Right lobe of liver (tissue), 6 donors: ENCODE data around the gene TYW5. TPM values are rescaled to one million over a fixed set of nuclear protein-coding genes. Genes with fewer than 3 reads are reported as not detected.

Source experiments
- ATAC-seq, 4 donors: fragments of 200-7000 bp; cut with Tn5 transposase; one replicate each; pipeline ENCODE4 v1.9.1; 2020; ENCODE audit warnings: mild to moderate bottlenecking in 4 of 4, moderate library complexity in 4 of 4
- DNase-seq, 3 donors: peaks; one replicate each; pipeline ENCODE4 v3.0.0-alpha.2; 2020
- H3K27ac ChIP-seq, 3 donors: fragments of 200-600 bp; one replicate each; pipeline ENCODE4 v1.8.0; 2022
- H3K27me3 ChIP-seq, 2 donors: fragments of 200-600 bp; one replicate each; pipeline ENCODE4 v1.8.0; 2022
- H3K36me3 ChIP-seq, 4 donors: fragments of 200-600 bp; sonication (generic) in 1 of 4; one replicate each; pipeline versions ENCODE4 v1.5.1 to v1.8.0; 2017 to 2022; ENCODE audit warnings: control low read depth in 1 of 4
- H3K4me1 ChIP-seq, 4 donors: fragments of 200-600 bp; sonication (generic) in 1 of 4; one replicate each; pipeline versions ENCODE4 v1.5.1 to v1.8.0; 2017 to 2022; ENCODE audit warnings: control low read depth in 1 of 4
- H3K4me3 ChIP-seq, 3 donors: fragments of 200-600 bp; one replicate each; pipeline ENCODE4 v1.8.0; 2022
- H3K9me3 ChIP-seq, 4 donors: fragments of 200-600 bp; sonication (generic) in 1 of 4; one replicate each; pipeline versions ENCODE4 v1.5.1 to v1.8.0; 2017 to 2022; ENCODE audit warnings: control low read depth in 1 of 4
- CTCF ChIP-seq, 4 donors: fragments of 200-600 bp in 3 of 4; fragments of 450-650 bp in 1 of 4; IDR thresholded peaks; one replicate each; pipeline versions ENCODE4 v1.5.1 to v1.8.0; 2016 to 2022; ENCODE audit warnings: antibody characterized with exemption in 4 of 4, mild to moderate bottlenecking in 2 of 4
- POLR2A ChIP-seq: fragments of 450-650 bp; IDR thresholded peaks from one replicate; pipeline ENCODE4 v1.6.1; 2017; ENCODE audit warnings: antibody characterized with exemption, mild to moderate bottlenecking
- WGBS: methylation state at CpG from one replicate; pipeline ENCODE4 v1.1.6; 2018; ENCODE audit warnings: low coverage, low lambda C conversion rate; ENCODE audit not compliant: insufficient coverage; ENCODE audit errors: missing lambda C conversion rate; 5-methylcytosine and 5-hydroxymethylcytosine counted together
- intact Hi-C, 2 donors: fragments of 100-400 bp; cut with DNase I; formaldehyde crosslinking; loops; one replicate each; pipeline versions ENCODE4 v1.11.2 to v1.14.1; 2022
- total RNA-seq, 6 experiments: library from RNA; depleted of rRNA in 2 of 6; stranded (reverse); fragments of >200 nt in 2 of 6; fragmentation: NEBNext Ultra II Directional in 3 of 6; extraction: Animal tissue kit (Norgen Biotek cat#: 25700) in 3 of 6; gene quantifications; one replicate each; pipeline versions ENCODE4 v1.1.0 to v1.2.4, GENCODE V29; 2016 to 2023
- donor health status: DM: no; HTN: yes; CAD: no.
- donor health status: DM: no; HTN: no; CAD: no.
- donor health status: DM: no; HTN: no; CAD: no.
- donor health status: DM: no; HTN: yes; CAD: no.
- donor health status: DM: no; HTN: yes; CAD: no.

The TYW5 gene
- total RNA-seq, 6 experiments from 2014 or later: 4.1 to 6.4 (median 4.8) TPM

- H3K4me1 ChIP-seq: no peaks in the 10 kb centered on the region
- H3K4me3 ChIP-seq: no peak overlapping the region
- no peaks in the 10 kb centered on the region for H3K27me3 ChIP-seq
- intact Hi-C loops: no loop called here
- no peaks in the 10 kb centered on the region for H3K9me3 ChIP-seq
- no peak for TF ChIP-seq CTCF (IDR thresholded peaks at IDR 0.05)
- no peak for TF ChIP-seq POLR2A
- DNase-seq (no peak), ATAC-seq (peak; percentile 21 to 78 (median 54))
- H3K27ac ChIP-seq: no peak overlapping the region
- 63% methylated on average over 4 of the region's 4 CpGs for WGBS
- H3K36me3 ChIP-seq: no peaks in the 10 kb centered on the region
Measured at GRCh38 chr2:199902486-199903110, 52.7 kb downstream of the TYW5 start.

GRCh38 chr2:199901942-199902341 lies 53.3 kb downstream of the TYW5 start:
- ATAC-seq: no peak
- Histone ChIP-seq H3K27me3 (no peaks in the 10 kb centered on the region), H3K4me1 (no peaks in the 10 kb centered on the region), H3K9me3 (no peaks in the 10 kb centered on the region), H3K36me3 (no peaks in the 10 kb centered on the region), H3K27ac (no peak overlapping the region), H3K4me3 (no peak overlapping the region)
- DNase-seq: no peak
- no peak for TF ChIP-seq CTCF (IDR thresholded peaks at IDR 0.05)
- TF ChIP-seq POLR2A: no peak
- 78% methylated on average over 4 of the region's 4 CpGs for WGBS
- intact Hi-C loops: no loop called here

- H3K4me1 ChIP-seq: no peaks in the 10 kb centered on the region
- no peak overlapping the region for H3K4me3 ChIP-seq
- ATAC-seq (no peak), DNase-seq (no peak)
- intact Hi-C loops: no loop called here
- H3K36me3 ChIP-seq: no peaks in the 10 kb centered on the region
- no peaks in the 10 kb centered on the region for H3K9me3 ChIP-seq
- TF ChIP-seq CTCF (IDR thresholded peaks at IDR 0.05): no peak
- TF ChIP-seq POLR2A: no peak
- no peaks in the 10 kb centered on the region for H3K27me3 ChIP-seq
- H3K27ac ChIP-seq: no peak overlapping the region
- WGBS: 72% methylated on average over 2 of the region's 2 CpGs
Measured at GRCh38 chr2:199896617-199897016, 58.7 kb downstream of the TYW5 start.

GRCh38 chr2:199895406-199895805 lies 59.9 kb downstream of the TYW5 start:
- ATAC-seq (no peak), DNase-seq (no peak)
- intact Hi-C loops: no loop called here
- H3K9me3 ChIP-seq: no peaks in the 10 kb centered on the region
- no peak for TF ChIP-seq POLR2A
- TF ChIP-seq CTCF (IDR thresholded peaks at IDR 0.05): no peak
- no peak overlapping the region for H3K4me3 ChIP-seq
- H3K4me1 ChIP-seq: no peaks in the 10 kb centered on the region
- H3K36me3 ChIP-seq: no peaks in the 10 kb centered on the region
- 88% methylated on average over 3 of the region's 3 CpGs for WGBS
- H3K27ac ChIP-seq: no peak overlapping the region
- no peaks in the 10 kb centered on the region for H3K27me3 ChIP-seq
